IPS-18c (cell line): ENCODE results near the gene RNF31.
"Not testable (repeated sequence)": the region's sequence is repeated elsewhere in the genome, so short reads cannot be mapped to it uniquely, and the experiment has no call there.

ENCODE experiments used
- H3K4me3 ChIP-seq: 2 replicates; pipeline ENCODE4 v1.7.0; 2013; ENCODE audit warnings: low read depth, mild to moderate bottlenecking, low read length, moderate library complexity; ENCODE audit not compliant: insufficient read depth
- H3K9me3 ChIP-seq: one replicate; pipeline ENCODE4 v1.6.1; 2013; ENCODE audit warnings: mild to moderate bottlenecking, low read length, moderate library complexity; ENCODE audit not compliant: control insufficient read depth, insufficient read depth

The RNF31 gene

GRCh38 chr14:24198814-24199524 lies 51.7 kb downstream of the RNF31 start:
- no peaks in the 10 kb centered on the region for H3K9me3 ChIP-seq
- no peak overlapping the region for H3K4me3 ChIP-seq

GRCh38 chr14:24202538-24202937 lies 55.2 kb downstream of the RNF31 start:
- H3K9me3 ChIP-seq = not testable (repeated sequence)

GRCh38 chr14:24203249-24203886 lies 56.1 kb downstream of the RNF31 start:
- not testable (repeated sequence) for H3K4me3 ChIP-seq, H3K9me3 ChIP-seq

More at GRCh38 chr14:24202538-24202937, 55.2 kb downstream of the RNF31 start:
- not testable (repeated sequence) for H3K4me3 ChIP-seq

- Histone ChIP-seq H3K9me3 (no peaks in the 10 kb centered on the region), H3K4me3 (no peak overlapping the region)
Observed at GRCh38 chr14:24204163-24205146, 57.2 kb downstream of the RNF31 start.

- H3K9me3 ChIP-seq = no peaks in the 10 kb centered on the region
Observed at GRCh38 chr14:24206260-24207103, 59.2 kb downstream of the RNF31 start.

GRCh38 chr14:24207104-24207551 lies 59.8 kb downstream of the RNF31 start:
- Histone ChIP-seq H3K4me3 (no peak overlapping the region), H3K9me3 (no peaks in the 10 kb centered on the region)

More at GRCh38 chr14:24206260-24207103, 59.2 kb downstream of the RNF31 start:
- H3K4me3 ChIP-seq = no peak overlapping the region

GRCh38 chr14:24207625-24208024 lies 60.3 kb downstream of the RNF31 start:
- H3K4me3 ChIP-seq = no peak overlapping the region
- no peaks in the 10 kb centered on the region for H3K9me3 ChIP-seq
